Measurements from ENCODE around the gene SCYGR6.

The SCYGR6 gene

GRCh38 chr2:227710986-227711385 lies 13.6 kb downstream of the SCYGR6 start:
- FAIRE-seq: no peak

GRCh38 chr2:227707390-227707789 lies 17.2 kb downstream of the SCYGR6 start:
- FAIRE-seq: no peak

GRCh38 chr2:227706859-227707258 lies 17.7 kb downstream of the SCYGR6 start:
- no peak for FAIRE-seq

- FAIRE-seq: no peak
These were observed 20.6 kb downstream of the SCYGR6 start for GRCh38 chr2:227703961-227704360.

GRCh38 chr2:227703280-227703732 lies 21.3 kb downstream of the SCYGR6 start:
- no peak for FAIRE-seq

- FAIRE-seq: no peak
These were observed 23.0 kb downstream of the SCYGR6 start for GRCh38 chr2:227701556-227701955.

GRCh38 chr2:227696990-227697679 lies 27.4 kb downstream of the SCYGR6 start:
- no peak for FAIRE-seq

GRCh38 chr2:227687189-227687588 lies 37.4 kb downstream of the SCYGR6 start:
- FAIRE-seq: no peak

GRCh38 chr2:227684258-227684657 lies 40.3 kb downstream of the SCYGR6 start:
- no peak for FAIRE-seq

GRCh38 chr2:227677928-227678327 lies 46.6 kb downstream of the SCYGR6 start:
- FAIRE-seq: no peak

GRCh38 chr2:227674485-227674884 lies 50.1 kb downstream of the SCYGR6 start:
- FAIRE-seq: no peak
